ENCODE results near the gene FHOD3. TPM values are rescaled to one million over a fixed set of nuclear protein-coding genes. Genes with fewer than 3 reads are reported as not detected.

FHOD3 gene
- total RNA-seq, 1 experiment from 2014 or later = 10.6 TPM

GRCh38 chr18:36299015-36299414 is 1.5 kb downstream of the FHOD3 start:
- Histone ChIP-seq H3K4me1 (replicated peaks; ENCODE audit: insufficient read depth) (peaks cover 24% of the 10 kb centered on the region), H3K4me2 (peak overlapping the region; percentile 74), H3K4me3 (peak overlapping the region; percentile 75; the same call in 1 of the 2 replicates), H4K20me1 (ENCODE audit: insufficient read depth) (no peaks in the 10 kb centered on the region), H3K36me3 (ENCODE audit: low read depth) (no peaks in the 10 kb centered on the region), H3F3A (ENCODE audit: insufficient read depth, low read depth) (no peaks in the 10 kb centered on the region), H3K9me3 (ENCODE audit: insufficient read depth, low read depth) (no peaks in the 10 kb centered on the region), H2AFZ (no peak overlapping the region), H3K79me2 (ENCODE audit: low read depth) (peaks cover 48% of the 10 kb centered on the region), H3K27ac (no peak overlapping the region), H3K9me2 (ENCODE audit: insufficient read depth) (no peaks in the 10 kb centered on the region), H3K27me3 (ENCODE audit: insufficient read depth, low read depth) (no peaks in the 10 kb centered on the region)
- intact Hi-C loops (cut with micrococcal nuclease; ENCODE audit: unreplicated experiment) = loop anchor here (5.0 to 10.0 kb wide), 3 partner anchors 73 to 456 kb away; no protein-coding TSS in a partner anchor
- TF ChIP-seq EZH2 (IDR thresholded peaks at IDR 0.05; ENCODE audit: low read depth) (no peak), CTCF (conservative IDR thresholded peaks at IDR 0.05) (no peak)
- ChIA-PET POLR2A (ENCODE audit: unreplicated experiment) (no interaction called here), CTCF (no interaction called here)
- TSS peak; percentile 36 for BruUV-seq (replicated peaks)
- DNase-seq = no peak

- H3K9me2 ChIP-seq (ENCODE audit: insufficient read depth) = no peaks in the 10 kb centered on the region
- intact Hi-C loops (cut with micrococcal nuclease; ENCODE audit: unreplicated experiment) = loop anchor here (10.0 kb wide), 1 partner anchor 55 kb away; no protein-coding TSS in a partner anchor
- H3K4me1 ChIP-seq (replicated peaks; ENCODE audit: insufficient read depth) = peaks cover 24% of the 10 kb centered on the region
- no peaks in the 10 kb centered on the region for H4K20me1 ChIP-seq (ENCODE audit: insufficient read depth)
- H3K4me2 ChIP-seq = peak overlapping the region; percentile 74; the same call in 1 of the 2 replicates
- H3K79me2 ChIP-seq (ENCODE audit: low read depth) = peaks cover 48% of the 10 kb centered on the region
- no peak for TF ChIP-seq CTCF (conservative IDR thresholded peaks at IDR 0.05)
- no TSS peak for BruUV-seq (replicated peaks)
- ChIA-PET CTCF (no interaction called here), POLR2A (ENCODE audit: unreplicated experiment) (no interaction called here)
- no peaks in the 10 kb centered on the region for H3K9me3 ChIP-seq (ENCODE audit: insufficient read depth, low read depth)
- H3F3A ChIP-seq (ENCODE audit: insufficient read depth, low read depth) = no peaks in the 10 kb centered on the region
- no peaks in the 10 kb centered on the region for H3K36me3 ChIP-seq (ENCODE audit: low read depth)
- no peak overlapping the region for H2AFZ ChIP-seq
- H3K27ac ChIP-seq = no peak overlapping the region
- no peaks in the 10 kb centered on the region for H3K27me3 ChIP-seq (ENCODE audit: insufficient read depth, low read depth)
- H3K4me3 ChIP-seq = no peak overlapping the region
- DNase-seq = no peak
These were observed 2.7 kb downstream of the FHOD3 start for GRCh38 chr18:36300211-36300610.

- Histone ChIP-seq H3K4me1 (replicated peaks; ENCODE audit: insufficient read depth) (peaks cover 31% of the 10 kb centered on the region), H2AFZ (no peak overlapping the region), H3K9me2 (ENCODE audit: insufficient read depth) (no peaks in the 10 kb centered on the region), H3K9me3 (ENCODE audit: insufficient read depth, low read depth) (no peaks in the 10 kb centered on the region), H3K79me2 (ENCODE audit: low read depth) (peaks cover 63% of the 10 kb centered on the region), H4K20me1 (ENCODE audit: insufficient read depth) (no peaks in the 10 kb centered on the region), H3K4me3 (no peak overlapping the region), H3F3A (ENCODE audit: insufficient read depth, low read depth) (no peaks in the 10 kb centered on the region), H3K27ac (no peak overlapping the region), H3K36me3 (ENCODE audit: low read depth) (no peaks in the 10 kb centered on the region), H3K27me3 (ENCODE audit: insufficient read depth, low read depth) (no peaks in the 10 kb centered on the region), H3K4me2 (no peak overlapping the region)
- BruUV-seq (replicated peaks) = no TSS peak
- TF ChIP-seq CTCF (conservative IDR thresholded peaks at IDR 0.05) = no peak
- no peak for TF ChIP-seq EZH2 (IDR thresholded peaks at IDR 0.05; ENCODE audit: low read depth)
- ChIA-PET CTCF (no interaction called here), POLR2A (ENCODE audit: unreplicated experiment) (no interaction called here)
- intact Hi-C loops (cut with micrococcal nuclease; ENCODE audit: unreplicated experiment) = loop anchor here (10.0 kb wide), 1 partner anchor 53 kb away; no protein-coding TSS in a partner anchor
- no peak for DNase-seq
These were observed 4.4 kb downstream of the FHOD3 start for GRCh38 chr18:36301884-36302283.

All from PC-9 (cell line).